Fibroblast of peridontal ligament (primary cell): ENCODE measurements around the gene WDR89.
"Not testable (repeated sequence)": the region's sequence is repeated elsewhere in the genome, so short reads cannot be mapped to it uniquely, and the experiment has no call there.

ENCODE experiments used
- DNase-seq: peaks from one replicate; pipeline ENCODE4 v3.0.0-alpha.2; 2010; ENCODE audit errors: extremely low read depth

The WDR89 gene

DNA sequence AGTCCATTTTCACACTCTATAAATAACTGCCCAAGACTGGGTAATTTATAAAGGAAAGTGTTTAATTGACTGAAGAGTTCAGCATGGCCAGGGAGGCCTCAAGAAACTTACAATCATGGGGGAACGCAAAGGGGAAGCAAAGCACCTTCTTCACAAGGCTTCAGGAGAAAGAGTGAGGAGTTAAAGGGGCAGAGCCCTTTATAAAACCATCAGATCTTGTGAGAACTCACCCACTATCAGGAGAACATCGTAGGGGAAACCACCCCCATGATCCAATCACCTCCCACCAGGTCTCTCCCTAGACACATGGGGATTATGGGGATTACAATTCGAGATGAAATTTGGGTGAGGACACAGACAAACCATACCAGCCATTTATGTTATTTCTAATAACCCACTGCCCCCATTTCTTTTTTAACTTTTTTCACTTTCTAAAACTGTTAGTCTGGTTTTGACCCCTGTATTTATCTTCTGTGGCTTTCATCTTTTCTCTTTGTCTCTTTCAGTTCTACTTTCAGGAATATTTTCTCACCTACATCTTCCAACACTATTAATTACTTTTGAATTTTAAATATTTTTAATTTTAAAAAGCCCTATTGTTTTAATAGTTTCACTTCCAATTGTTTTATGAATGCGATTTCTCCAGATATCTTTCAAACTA, 44.5 kb downstream of the WDR89 start:
- DNase-seq, result no peak

DNA sequence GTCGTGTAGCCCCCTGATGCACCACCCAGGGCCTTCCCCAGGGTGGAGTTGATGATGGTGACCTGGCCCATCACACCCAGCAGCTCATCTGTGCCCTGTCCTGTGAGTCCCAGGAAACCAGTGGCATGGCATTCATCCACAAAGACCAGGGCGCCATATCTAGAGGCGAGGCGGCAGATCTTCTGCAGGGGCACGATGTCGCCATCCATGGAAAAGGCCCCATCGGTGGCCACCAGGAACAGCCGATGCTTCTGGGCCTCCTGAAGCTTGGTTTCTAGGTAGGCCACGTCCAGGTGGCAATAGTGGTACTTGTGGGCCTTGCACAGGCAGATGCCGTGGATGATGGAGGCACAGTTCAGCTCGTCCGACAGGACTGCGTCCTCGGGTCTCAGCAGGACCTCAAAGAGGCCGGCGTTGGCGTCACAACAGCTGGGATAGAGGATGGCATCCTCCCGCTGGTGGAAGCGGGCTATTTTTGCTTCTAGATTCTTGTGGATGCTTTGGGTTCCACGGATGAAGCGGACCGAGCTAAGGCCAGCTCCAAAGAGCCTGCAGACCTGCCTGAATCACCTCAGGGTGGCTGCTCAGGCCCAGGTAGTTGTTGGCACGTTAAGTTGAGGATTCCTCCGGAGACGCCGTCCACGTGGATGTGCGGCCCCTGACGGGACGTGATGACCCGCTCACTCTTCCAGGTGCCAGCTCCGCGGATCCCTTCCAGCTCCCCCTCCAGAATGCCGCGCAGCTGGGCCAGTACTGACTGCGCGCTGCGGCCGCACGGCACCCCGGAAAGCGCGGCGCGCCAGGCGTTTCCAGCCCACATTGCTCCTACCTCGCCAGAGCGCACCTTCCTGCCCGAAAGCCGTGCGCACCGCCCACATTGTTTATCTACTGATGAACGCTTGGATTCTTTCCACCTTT, 47.0 kb downstream of the WDR89 start:
- no peak for DNase-seq

DNA sequence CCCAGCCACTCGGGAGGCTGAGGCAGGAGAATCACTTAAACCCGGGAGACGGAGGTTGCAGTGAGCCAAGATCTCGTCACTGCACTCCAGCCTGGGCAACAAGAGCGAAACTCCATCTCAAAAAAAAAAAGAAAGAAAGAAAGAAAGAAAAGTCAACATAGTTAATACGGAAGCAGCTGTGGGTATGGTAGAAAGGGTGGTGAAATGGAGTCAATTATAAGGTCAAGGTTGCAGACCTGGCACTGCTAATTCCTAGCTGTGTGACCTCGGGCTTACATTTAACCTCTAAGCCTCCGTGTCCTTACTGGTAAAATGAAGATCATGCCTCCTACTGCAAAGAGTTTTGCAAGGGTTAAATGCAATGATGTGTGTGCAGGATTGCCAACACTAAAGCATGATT, 58.6 kb downstream of the WDR89 start:
- not testable (repeated sequence) for DNase-seq

DNA sequence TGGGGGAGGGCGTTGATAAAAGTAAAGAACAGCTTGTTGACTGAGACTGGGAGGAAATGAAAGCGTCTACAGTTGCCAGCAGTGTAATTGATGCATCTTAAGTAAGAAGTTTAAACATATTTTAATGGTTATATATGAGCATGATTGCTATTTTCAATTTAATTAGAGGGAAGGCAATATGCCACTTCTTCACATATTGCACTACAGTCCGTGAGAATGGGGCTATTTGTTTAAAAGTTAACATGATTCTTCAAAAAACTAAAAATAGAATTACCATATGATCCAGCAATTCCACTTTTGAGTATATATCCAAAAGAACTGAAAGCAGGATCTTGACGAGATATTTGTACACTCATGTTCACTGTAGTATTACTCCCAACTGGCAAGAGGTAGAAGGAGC, 60.2 kb downstream of the WDR89 start:
- no peak for DNase-seq

DNA sequence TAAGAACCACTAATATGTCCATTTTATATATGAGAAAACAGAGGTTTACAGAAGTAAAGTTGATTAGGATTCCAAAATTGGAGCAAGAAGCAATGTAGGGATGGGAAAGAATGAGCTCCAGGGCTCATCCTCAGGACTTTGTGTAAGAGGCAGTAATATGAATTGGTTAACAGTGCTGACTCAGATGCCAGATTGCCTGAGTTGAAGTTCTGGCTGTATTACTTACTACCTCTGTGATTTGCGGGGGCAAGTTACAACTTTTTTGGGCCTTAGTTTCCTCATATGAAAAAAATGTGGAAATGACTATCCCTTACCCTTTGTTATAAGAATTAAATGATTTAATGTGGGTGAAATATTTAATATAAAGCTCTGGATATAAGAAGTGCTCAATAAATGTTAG, 63.4 kb downstream of the WDR89 start:
- DNase-seq, result no peak

DNA sequence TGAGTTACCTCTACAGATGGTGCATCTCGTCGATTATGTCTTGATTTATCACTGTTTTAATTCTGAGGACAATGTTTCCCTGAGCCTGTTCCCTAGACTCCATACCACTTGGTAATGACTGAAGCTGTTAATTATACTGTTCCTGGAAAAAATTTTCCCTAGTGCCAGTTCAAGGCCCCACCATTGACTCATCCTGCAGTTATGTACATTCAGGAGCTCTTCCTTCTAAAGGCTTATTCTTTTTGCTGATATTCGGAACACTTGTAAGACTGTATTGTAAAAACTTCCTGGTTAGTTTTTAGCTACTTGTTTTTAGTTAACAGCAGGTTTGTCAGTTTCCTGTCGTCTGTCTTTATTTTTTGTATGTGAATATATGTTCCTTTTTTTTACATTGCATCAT, 68.1 kb downstream of the WDR89 start:
- DNase-seq, result no peak

DNA sequence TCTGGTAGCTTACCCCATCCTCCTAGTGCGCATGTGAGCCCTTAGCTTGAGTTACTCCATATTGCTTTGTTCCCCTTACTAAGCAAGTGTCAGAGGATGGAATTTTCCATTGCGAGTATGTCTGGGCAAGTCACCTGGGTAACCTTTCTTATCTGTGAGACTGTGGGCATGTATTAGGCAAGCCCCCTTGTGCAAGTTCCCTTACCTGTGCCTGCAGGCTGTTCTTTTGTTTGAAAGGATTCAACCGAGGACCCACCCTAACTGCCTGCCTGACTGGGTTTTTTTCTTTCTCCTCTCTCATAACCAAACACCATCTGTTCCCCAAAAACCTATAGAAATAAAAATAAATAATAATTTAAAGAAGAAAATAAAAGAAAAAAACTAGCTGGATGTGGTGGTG, 76.2 kb downstream of the WDR89 start:
- no peak for DNase-seq

DNA sequence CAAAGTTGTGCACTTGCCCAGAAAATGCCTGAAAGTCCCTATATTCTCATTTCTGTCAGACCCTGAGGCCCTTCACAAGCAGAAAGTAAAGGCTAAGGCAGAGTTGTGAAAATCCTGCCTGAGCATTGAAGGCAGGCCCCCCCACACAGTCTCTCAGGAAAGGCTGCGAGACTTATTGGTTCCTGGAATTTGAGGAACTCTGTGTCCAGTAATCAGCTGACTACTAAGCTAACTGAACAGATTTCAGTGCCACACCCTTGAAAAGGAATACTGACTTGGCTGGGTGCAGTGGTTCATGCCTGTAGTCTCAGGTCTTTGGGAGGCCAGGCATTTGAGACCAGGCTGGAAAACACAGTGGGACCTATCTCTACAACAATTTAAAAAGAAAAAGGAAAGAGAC, 77.4 kb downstream of the WDR89 start:
- DNase-seq, result peak; percentile 26

DNA sequence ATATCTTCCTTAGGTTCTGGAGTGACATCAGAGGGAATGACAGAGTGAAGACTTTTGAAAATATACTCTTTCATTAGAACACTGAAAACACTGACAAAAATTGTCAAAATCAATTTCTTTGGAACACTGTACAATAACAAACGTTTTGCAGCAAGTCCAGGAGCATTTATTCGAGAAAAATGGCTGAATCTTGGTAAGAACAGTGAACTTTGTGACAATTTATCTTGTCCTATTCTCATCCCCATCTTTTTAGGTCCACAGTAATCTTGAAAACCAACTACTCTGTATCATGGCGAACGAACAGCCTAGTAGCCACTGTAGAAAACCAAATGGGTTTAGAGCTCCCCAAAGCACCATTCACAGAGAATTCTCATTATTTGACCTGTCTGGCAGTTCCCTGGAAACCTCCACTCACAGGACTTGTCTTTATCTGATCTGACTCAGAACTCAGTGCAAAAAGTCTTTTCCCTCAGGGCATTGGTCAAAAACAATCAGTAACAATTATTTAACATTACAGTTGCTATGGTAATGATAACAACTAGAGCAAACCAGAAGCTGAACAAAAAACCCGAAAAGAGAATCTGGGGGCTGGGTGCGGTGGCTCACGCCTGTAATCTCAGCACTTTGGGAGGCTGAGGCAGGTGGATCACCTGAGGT, 78.2 kb downstream of the WDR89 start:
- DNase-seq, result peak; percentile 5

DNA sequence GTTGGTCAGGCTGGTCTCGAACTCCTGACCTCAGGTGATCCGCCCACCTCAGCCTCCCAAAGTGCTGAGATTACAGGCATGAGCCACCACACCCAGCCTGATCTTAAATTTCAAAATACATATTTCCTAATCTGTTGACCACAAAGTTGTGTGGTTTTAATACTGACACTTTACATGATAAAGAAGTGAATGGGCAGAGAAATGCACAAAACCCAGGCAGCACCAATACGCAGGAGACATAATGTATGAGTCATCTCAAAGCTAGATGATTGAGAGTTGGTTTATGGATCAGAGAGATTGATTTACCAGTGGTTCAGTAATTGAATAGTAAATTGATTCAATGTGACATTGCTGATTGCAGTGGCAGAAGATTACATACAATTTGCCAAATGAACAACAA, 79.3 kb downstream of the WDR89 start:
- DNase-seq, result peak; percentile 11

DNA sequence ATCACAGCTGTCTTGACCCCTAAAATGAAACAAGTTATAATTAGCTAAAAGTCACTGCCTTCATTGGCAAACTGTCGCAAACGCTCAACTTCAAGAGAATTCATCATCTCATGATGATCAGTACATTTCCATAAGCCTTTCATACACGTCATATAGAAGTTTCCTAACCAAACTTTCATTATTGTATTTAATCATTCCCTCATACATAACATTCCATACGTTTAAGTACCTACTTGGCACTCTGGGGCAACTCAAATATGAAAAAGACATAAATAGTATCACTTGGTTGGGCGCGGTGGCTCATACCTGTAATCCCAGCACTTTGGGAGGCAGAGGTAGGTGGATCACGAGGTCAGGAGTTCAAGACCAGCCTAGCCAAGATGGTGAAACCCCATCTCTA, 86.1 kb downstream of the WDR89 start:
- DNase-seq, result no peak

DNA sequence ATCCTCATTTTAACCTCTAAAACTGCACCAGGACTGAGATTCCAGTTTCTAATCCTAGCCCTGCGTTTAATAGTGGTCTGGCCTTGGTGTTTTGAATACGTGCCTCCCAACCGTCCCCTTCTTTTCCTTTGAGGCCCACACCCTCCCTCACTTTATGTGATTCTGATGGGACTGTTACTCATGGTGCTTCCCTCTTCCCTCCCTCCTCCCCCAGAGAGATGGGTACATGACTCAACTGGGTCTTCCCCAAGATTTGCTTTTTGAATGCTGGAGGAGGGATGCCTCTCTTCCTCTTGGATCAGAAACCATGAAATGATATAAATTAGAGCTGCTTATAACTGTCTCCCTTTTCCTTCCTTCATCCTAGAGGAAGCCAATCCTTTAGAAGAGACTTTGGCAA, 90.3 kb downstream of the WDR89 start:
- DNase-seq, result peak; percentile 36

DNA sequence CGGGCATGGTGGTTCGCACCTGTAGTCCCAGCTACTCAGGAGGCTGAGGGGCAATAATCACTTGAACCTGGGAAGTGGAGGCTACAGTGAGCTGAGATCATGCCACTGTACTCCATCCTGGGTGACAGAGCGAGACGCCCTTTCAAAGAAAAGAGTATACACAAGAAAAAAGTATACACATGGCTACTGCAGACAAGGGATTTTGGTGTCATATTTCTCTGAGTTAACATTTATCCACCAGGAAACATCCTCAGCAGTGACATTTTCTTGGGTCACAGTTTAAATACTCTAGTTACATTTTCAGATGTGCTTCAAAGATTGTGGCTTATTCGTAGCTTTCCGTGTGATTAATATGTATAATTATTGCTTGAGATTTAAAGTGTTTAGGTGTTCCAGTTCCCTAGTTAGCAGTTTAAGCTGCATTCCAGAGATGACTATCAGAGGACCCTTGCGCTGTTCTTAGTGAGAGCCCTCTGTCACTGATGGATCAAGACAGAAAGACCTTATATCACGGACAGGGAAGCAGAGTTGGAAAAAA, 93.8 kb downstream of the WDR89 start:
- DNase-seq, result no peak
